ENCODE measurements around the gene TEX13C.
"Not testable (repeated sequence)": the region's sequence is repeated elsewhere in the genome, so short reads cannot be mapped to it uniquely, and the experiment has no call there.

Gene TEX13C

DNA sequence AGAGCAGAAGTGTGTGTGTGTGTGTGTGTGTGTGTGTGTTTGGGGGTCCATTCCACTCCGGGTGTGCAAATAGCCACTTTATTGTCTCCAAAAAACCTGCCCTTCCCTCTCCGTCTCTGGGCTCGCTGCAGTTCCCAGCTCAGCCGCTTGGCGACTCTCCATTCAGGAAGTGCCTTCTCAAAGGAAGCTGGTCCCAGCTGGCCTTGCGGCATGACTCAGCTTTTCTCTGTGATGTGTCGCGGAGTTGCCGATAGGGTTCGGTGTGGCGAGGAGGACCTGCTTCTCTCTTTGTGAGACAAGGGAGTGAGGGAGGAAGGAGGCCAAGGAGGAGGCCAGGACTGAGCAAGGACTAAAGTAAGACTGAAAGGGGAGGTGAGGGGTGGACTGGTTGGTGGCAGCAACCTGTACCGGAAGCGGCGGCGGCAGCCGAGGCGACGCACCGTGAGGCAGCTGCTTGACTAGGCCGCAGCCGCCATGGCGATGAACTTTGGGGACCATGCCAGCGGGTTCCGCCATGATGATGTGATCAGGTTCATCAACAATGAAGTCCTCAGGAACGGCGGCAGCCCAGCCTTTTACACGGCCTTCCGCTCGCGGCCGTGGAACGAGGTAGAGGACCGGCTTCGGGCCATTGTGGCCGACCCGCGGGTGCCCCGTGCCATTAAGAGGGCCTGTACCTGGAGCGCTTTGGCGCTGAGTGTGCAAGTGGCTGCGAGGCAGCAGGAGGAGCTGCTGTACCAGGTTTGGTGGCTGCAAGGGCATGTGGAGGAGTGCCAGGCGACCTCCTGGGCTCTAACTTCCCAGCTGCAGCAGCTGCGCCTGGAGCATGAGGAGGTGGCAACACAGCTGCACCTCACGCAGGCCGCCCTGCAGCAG is at the start of gene TEX13C:
Gene TEX13C, plus strand, starts transcription at position 226 of the 876 bp plus-strand sequence. Its CDS starts 249 bp downstream, at position 475.
- DNase-seq, result no peak

DNA sequence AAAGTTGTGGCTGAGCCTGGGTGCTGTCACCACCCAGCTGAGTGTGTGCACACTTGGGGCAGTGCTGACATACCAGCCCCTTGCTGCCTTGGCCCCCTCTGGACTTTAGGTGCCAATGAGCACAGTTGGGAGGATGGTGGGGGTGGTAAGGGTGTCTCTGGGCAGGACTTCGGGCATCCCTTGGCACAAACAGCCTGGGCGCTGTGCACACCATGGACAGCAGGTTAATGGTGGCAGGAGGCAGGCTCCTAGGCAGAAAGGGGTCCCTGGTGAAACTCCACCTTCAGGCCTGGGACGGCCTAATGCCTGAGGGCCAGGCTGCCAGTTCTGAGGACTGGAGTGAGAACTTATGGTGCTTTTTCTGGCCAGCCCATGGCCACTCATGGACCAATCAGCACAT is 32.4 kb upstream of the TEX13C start:
- no peak for DNase-seq

DNA sequence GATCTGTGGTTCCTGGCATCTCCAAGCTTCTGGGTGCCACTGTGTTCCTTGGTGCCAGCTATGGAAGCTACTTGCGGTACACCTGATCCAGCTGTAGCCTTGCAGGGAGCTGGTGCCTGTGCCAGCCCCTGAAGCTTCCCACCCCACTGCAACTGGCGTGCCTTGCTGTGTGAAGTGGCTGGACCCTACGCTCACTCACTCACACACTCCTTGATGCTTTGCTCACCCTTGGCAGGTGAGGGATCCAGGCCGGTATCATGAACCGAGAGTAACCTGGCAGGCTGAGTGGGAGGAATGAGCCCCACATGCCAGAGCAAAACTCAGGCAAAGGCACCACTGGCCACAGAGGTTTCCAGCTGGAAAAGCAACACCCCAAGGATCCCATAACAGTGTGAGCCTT is 31.3 kb upstream of the TEX13C start:
- DNase-seq, result no peak

DNA sequence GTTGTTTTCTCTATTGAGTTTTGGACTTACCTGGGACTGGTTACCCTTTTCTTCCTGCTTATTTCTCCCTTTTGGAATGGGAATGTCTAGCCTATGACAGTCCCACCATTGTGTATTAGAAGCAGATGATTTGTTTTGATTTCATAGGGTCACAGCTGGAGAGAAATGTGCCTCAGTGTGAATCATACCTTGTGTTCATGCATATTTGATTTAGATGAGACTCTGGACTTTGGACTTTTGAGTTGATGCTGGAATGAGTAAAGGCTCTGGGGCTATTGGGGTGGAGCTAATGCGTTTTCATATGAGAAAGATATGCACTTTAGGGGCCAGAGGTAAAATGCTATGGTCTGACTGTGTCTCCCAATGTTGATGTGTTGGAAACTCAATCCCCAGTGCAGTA is 30.5 kb upstream of the TEX13C start:
- no peak for DNase-seq

DNA sequence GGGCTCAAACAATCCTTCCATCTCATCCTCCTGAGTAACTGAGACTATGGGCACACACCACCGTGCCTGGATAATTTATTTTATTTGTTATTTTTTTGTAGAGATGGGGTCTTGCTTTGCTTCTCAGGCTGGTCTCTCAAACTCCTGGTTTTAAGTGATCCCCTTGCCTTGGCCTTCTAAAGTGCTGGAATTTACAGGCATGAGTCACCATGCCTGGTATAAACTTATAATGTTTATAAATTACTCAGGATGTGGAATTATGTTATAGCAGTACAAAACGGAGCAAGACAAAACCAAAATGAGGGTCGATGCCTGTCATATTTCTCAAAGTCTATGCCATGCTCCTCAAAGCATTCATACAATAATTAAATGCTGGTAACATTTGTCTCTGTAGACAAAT is 29.8 kb upstream of the TEX13C start:
- DNase-seq, result no peak

DNA sequence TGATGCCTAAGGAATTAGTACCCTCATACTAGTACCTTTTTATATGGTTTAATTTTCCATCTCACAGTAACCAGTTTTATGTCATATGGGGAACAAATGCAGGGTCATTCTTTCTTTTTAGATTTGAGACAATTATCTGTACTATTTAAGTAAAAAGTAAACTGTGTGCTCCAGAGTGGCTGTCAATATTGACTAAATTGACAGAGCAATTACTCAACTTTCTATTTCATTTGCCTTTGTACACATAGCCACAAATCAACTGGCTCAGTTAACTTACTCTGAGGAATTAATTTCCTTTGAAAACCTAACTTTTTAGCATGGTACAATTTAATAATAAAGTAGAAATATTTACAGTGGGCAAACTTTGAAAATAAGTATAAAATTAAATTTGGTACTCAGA is 28.5 kb upstream of the TEX13C start:
- DNase-seq, result no peak

DNA sequence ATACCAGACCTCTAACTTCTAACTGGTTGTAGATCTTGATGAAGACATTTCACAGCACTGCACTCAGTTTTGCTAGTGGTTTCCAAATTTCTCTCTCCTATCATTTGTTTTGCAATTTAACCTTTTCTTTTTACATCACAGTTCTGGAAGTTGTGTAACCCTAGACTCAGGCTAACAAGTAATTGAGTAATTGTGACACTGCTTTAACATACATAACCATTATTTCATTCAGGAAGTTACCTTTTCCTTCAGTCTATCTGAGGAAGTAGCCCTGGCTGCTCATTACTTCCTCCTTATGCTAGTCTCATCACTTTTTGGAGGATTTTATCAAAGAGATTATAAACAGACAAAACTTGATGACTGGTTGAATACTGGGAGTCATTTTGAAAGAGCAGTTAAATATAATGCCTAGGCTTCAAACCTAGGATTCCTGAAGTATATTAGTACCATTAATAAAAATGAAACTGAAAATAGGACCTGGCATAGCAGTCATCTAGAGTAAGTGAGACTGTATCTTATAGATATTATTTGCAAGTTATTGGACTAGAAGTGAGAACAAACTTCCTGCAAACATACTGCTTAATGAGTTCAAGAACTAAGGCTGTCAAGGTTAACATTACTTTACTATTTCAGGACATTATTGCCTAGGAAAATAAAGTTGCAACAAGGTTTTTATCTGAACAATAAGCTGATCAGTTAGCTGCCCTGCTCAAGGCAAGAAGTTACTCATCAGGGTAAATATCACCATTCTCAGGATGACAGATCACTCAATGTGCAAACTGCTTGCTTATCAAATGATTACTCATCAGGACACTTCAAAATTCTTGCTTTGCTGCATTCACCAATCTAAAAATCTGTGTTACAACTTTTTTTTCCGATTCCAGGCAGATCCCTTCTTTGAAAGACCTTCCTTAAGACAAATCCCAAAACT is 25.6 kb upstream of the TEX13C start:
- DNase-seq, result no peak

DNA sequence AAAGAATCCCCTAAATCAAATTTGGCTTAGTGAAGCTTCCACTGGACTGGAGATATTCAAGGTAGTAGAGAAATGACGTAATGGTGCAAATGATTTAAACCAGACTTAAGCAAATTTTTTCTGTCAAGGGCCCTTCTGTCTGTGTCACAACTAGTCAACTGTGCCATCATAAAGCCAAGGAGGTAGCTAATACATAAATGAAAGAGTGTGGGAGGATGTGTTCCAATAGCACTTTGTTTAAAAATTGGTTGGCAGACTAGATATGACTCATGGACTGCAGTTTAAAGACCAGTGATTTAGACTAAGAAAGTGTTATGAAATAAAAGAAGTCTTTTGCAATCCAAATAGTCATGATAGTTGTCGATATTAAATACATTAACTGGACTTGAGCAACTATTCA is 24.3 kb upstream of the TEX13C start:
- DNase-seq, result no peak

DNA sequence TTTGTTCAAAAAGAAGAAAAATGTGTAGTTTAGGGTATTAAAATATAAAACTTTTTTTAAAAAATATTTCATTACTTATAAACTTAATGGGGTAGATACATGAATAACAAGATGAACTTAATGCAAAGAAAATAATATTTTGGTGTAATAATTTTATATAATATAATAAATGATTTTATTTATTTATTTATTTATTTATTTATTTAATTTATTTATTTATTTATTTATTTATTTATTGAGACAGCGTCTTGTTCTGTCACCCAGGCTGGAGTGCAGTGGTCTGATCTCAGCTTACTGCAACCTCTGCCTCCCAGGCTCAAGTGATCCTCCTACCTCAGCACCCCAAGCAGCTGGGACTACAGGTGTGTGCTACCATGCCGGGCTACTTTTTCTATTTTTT is 20.8 kb upstream of the TEX13C start:
- DNase-seq, result no peak

DNA sequence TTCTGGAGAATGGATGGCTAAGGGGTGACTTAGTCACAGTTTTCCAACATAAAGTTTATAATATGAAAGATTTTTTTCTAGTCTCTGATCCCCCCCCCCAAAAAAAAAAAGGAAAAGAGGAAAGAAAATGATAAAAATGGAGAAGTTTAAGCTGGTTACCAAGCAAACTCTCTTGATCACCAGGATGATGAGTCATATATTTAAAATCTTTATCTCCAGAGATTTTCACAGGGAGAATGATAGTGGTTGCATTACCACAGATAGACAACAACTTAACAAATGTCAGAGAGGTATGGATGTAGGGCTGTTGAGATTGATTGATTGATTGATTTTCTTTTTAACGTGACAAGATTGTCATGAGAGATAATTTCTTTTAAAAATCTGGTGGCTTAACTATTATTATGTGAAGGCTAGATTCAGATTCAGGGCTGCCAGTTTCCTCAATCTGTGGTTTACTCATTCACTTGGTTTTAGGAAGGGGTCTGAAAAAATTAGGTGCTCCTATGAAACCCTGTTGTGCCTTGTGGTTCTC is 13.3 kb upstream of the TEX13C start:
- no peak for DNase-seq

DNA sequence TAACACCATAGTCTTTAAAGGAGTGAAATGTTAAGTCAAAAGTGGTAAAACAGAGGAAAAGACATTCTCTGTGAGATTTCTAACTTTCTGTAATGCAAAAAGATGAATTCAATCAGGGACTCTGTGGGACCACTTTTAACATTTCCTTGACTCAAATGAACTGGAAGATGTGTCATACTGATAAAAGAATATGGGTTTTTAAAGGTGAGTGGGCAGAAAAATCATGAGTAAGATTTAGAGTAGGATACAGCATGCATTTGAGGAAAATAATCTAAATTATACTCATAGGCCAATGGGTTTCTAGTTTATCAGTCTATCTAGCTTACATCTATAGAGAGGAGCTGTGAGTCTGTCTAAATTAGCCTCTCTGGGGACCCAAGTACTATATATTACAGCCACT is 11.0 kb upstream of the TEX13C start:
- DNase-seq, result no peak

DNA sequence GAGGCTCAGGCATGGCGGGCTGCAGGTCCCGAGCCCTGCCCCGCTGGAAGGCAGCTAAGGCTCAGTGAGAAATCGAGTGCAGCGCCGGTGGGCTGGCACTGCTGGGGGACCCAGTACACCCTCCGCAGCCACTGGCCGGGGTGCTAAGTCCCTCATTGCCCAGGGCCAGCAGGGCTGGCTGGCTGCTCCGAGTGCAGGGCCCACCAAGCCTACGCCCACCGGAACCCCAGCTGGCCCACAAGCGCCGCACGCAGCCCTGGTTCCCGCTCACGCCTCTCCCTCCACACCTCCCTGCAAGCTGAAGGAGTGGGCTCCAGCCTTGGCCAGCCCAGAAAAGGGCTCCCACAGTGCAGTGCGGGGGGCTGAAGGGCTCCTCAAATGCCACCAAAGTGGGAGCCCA is 505 bp upstream of the TEX13C start:
- DNase-seq, result not testable (repeated sequence)

DNA sequence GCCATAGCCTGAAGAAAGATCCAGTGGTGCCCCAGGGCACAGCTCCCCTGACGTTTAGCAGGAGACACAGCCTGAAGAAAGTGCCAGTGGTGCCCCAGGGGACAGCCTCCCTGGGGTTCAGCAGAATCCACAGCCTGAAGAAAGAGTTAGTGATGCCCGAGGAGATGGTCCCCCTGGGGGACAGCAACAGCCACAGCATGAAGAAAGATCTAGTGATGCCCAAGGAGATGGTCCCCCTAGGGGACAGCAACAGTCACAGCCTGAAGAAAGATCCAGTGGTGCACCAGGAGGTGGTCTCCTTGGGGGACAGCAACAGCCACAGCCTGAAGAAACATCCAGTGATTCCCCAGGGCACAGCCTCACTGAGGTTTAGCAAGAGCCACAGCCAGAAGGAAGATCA is 2.8 kb downstream of the TEX13C start:
- DNase-seq, result no peak

DNA sequence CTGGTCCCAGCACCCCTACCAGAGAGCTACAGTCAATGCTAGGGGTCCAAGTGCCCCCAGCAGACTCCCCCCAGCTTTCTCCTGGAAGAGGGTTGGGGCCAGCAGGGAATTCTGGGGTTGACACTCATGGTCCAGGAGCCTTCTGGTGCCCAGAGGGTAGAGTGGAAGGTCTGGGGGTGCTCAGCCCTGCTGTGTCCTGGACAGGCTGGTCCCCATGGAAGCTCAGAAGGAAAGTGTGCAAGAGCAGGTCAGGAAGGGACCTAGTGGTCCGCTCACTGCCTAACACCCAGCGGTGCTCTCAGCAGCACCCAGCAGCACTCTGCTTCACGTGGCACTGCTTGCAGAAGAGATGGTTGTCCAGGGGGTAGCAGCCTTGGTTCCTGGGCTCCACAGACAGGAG is 6.9 kb downstream of the TEX13C start:
- no peak for DNase-seq

DNA sequence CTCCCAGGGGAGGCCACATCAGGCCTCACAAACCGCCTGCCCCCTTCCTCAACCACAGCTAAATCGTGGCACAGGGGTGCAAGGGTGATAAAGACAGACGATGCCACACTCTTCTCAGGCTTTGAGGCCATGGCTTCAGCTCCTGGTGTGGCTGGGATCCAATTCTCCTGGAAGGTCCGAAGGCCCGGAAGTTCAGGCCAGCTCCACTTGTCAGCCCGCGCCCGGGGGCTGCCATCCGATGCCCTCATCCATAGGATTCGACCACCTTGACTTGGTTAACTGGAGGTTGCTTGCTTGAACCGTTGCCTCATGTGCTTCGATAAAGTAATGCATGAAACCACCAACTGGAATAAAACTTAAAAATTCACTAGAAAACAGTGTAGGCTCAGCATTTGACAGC is 8.2 kb downstream of the TEX13C start:
- no peak for DNase-seq

DNA sequence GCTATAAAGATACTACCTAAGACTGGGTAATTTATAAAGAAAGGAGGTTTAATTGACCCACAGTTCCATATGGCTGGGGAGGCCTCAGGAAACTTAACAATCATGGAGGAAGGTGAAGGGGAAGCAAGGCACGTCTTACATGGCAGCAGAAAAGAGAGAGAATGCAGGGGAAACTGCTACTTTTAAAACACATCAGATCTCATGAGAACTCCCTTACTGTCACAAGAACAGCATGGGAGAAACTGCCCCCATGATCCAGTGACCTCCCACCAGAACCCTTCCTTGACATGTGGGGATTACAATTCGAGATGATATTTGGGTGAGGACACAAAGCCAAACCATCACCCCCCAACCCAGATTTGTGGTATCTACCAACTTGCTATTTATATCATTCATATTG is 13.9 kb downstream of the TEX13C start:
- no peak for DNase-seq

DNA sequence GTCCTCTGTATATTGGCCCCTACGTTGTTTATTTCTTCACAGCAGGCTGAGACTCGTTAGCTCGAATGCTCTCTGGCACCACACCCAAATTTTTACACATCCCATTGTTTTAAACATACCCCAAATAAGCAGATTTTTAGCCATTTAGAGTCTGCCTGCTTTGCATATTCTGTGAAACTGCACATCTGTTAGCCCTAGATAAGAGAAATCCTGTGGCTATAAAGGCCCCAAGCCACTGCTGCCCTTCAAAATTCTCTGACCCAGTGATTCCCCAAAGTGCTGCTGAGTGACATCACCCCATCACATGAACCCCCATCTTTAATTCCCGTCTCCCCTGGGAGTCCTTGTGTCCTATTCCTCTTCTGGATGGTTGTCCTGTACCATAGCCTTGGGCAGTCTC is 20.8 kb downstream of the TEX13C start:
- no peak for DNase-seq

DNA sequence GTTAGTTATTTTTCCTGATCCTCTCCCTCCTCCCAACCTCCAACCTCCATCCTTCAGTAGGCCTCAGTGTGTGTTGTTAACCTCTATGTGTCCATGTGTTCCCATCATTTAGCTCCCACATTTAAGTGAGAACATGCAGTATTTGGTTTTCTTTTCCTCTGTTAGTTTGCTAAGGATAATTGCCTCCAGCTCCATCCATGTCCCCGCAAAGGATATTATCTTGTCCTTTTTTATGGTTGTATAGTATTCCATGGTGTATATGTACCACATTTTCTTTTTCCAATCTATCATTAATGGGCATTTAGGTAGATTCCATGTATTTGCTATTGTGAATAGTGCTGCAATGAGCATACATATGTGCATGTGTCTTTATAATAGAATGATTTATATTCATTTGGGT is 54.5 kb downstream of the TEX13C start:
- DNase-seq, result no peak

All from KG1 (cell line).